ENCODE measurements around the gene ARSB.

ARSB gene

DNA sequence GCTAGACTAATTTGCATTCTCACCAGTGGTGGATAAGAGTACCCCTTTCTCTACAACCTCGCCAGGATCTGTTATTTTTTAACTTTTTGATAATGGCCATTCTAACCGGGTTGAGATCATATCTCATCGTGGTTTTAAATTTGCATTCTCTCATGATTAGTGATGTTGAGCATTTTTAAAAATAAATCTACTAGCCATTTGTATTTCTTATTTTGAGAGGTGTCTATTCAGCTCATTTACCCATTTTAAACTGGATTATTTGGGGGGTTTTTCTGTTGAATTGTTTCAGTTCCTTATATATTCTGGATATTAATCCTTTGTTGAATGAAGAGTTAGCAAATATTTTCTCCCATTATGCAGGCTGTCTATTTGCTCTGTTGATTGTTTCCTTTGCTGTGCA lies 139.6 kb downstream of the ARSB start:
- Mint-ChIP-seq H3K4me1 (peaks cover 13% of the 10 kb centered on the region), H3K27me3 (no peaks in the 10 kb centered on the region), H3K36me3 (no peaks in the 10 kb centered on the region), H3K27ac (no peak overlapping the region), H3K4me3 (no peak overlapping the region), H3K9me3 (peaks cover 2% of the 10 kb centered on the region)
- DNase-seq (ENCODE audit: low spot score in 2 of 2) (no peak), ATAC-seq (ENCODE audit: low read depth) (peak; percentile 15)

GRCh38 chr5:78843436-78843835 lies 141.7 kb downstream of the ARSB start:
- DNase-seq (ENCODE audit: low spot score in 2 of 2) (no peak), ATAC-seq (ENCODE audit: low read depth) (no peak)
- Mint-ChIP-seq H3K36me3 (peaks cover under 1% of the 10 kb centered on the region), H3K4me3 (no peak overlapping the region), H3K27me3 (no peaks in the 10 kb centered on the region), H3K27ac (no peak overlapping the region), H3K4me1 (peaks cover 11% of the 10 kb centered on the region), H3K9me3 (peaks cover 2% of the 10 kb centered on the region)

GRCh38 chr5:78841767-78842166 lies 143.3 kb downstream of the ARSB start:
- no peak for DNase-seq (ENCODE audit: low spot score in 2 of 2)
- H3K27ac Mint-ChIP-seq, result no peak overlapping the region
- ATAC-seq (ENCODE audit: low read depth), result no peak
- H3K9me3 Mint-ChIP-seq, result peaks cover 2% of the 10 kb centered on the region
- H3K36me3 Mint-ChIP-seq, result peaks cover 6% of the 10 kb centered on the region
- no peak overlapping the region for H3K4me3 Mint-ChIP-seq
- H3K27me3 Mint-ChIP-seq, result no peaks in the 10 kb centered on the region
- H3K4me1 Mint-ChIP-seq, result peaks cover 9% of the 10 kb centered on the region

DNA sequence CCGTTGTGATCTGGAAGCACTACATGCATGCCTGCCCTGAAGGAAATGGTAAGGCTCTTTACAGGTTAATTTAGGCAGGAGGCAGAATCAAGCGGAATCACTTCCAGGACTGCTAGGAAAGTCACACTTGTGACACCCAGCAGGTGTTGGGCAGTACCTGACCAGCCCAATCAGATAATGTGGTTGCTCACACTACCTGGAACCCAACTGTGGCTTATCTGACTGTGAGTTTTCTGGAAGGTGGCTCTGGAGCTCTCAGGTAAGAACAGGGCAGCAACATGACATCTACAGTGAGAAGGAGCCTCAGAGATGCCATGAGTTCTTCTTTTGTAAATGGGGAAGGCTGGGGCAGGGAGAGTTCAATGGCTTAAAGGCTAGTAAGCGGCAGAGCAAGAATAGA lies 146.4 kb downstream of the ARSB start:
- DNase-seq (ENCODE audit: low spot score in 2 of 2) (no peak), ATAC-seq (ENCODE audit: low read depth) (no peak)
- no peak overlapping the region for H3K27ac Mint-ChIP-seq
- H3K4me1 Mint-ChIP-seq, result peaks cover 10% of the 10 kb centered on the region
- no peaks in the 10 kb centered on the region for H3K9me3 Mint-ChIP-seq
- H3K27me3 Mint-ChIP-seq, result no peaks in the 10 kb centered on the region
- H3K4me3 Mint-ChIP-seq, result no peak overlapping the region
- H3K36me3 Mint-ChIP-seq, result peaks cover 16% of the 10 kb centered on the region

- H3K27me3 Mint-ChIP-seq, result no peaks in the 10 kb centered on the region
- peaks cover 8% of the 10 kb centered on the region for H3K4me1 Mint-ChIP-seq
- no peak for ATAC-seq (ENCODE audit: low read depth)
- no peak overlapping the region for H3K4me3 Mint-ChIP-seq
- no peak overlapping the region for H3K27ac Mint-ChIP-seq
- no peaks in the 10 kb centered on the region for H3K9me3 Mint-ChIP-seq
- peaks cover 16% of the 10 kb centered on the region for H3K36me3 Mint-ChIP-seq
- DNase-seq (ENCODE audit: low spot score in 2 of 2), result no peak
These were observed 147.3 kb downstream of the ARSB start for GRCh38 chr5:78837836-78838235.

DNA sequence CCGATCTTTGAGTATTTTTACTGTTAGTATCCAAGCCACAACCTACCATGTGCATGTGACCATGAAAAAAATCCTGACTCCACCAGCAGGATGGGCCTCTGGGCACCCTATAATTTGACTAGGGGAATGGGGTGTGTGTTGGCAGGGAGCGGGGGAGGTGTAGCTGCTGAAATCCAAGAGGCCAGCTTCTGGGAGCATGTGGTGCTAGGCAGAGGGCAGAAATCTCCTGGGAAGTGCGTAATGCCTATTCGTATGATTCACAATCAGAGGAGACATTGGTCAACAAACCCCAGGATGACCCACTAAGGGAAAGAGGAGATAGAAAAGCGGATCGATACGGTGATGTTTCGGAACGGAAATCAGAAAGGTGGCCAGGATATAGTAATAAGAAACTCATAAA lies 149.9 kb downstream of the ARSB start:
- Mint-ChIP-seq H3K9me3 (no peaks in the 10 kb centered on the region), H3K27ac (no peak overlapping the region), H3K4me3 (no peak overlapping the region), H3K4me1 (peaks cover 4% of the 10 kb centered on the region), H3K36me3 (peaks cover 19% of the 10 kb centered on the region), H3K27me3 (no peaks in the 10 kb centered on the region)
- DNase-seq (ENCODE audit: low spot score in 2 of 2) (no peak), ATAC-seq (ENCODE audit: low read depth) (no peak)

DNA sequence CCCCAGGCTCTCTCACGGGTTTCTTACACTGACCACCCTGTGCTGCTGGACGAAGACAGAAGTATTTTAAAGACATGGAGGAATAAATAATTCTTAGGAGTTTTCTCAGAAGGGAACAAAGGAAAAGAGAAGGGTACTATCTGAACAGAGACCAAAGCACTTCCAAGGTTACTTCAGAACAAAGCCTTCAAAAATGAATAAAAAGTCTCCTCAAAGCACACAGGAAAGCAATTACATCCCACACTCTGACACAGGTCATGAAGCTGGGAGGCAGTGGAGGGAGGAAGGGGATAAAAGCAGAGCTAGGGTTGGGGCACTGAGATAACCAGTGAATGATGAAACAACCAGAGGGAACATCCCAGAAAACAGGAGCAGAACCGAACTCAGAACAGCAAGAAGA lies 151.8 kb downstream of the ARSB start:
- ATAC-seq (ENCODE audit: low read depth), result no peak
- H3K4me3 Mint-ChIP-seq, result no peak overlapping the region
- H3K27ac Mint-ChIP-seq, result peak overlapping the region; percentile 18
- no peaks in the 10 kb centered on the region for H3K27me3 Mint-ChIP-seq
- H3K4me1 Mint-ChIP-seq, result peaks cover 5% of the 10 kb centered on the region
- peaks cover 3% of the 10 kb centered on the region for H3K9me3 Mint-ChIP-seq
- DNase-seq (ENCODE audit: low spot score in 2 of 2), result no peak
- H3K36me3 Mint-ChIP-seq, result peaks cover 23% of the 10 kb centered on the region

DNA sequence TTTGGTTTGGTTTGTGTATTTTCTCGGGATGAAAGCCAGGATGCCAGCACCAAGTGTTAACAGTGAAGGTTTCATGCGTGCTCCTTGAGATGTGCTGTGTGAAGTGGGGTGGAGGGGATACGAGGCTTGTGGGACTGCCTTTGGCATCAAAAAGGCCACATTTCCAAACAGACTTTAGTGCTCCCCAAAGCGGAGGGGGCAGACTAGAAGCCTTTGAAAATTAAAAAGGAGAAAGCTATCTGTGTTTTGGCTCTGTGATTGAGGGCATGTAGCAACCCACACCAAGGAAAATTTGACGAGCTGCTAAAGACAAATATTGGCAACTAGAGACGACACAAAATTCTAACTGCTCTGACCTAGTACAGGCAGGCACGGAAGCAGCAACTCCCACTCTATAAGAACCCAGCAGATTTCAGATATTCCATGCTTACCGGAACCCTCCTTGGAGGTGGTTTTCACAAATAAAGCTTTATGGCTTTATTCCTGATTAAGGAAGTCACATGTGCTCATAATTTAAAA lies 154.5 kb downstream of the ARSB start:
- Mint-ChIP-seq H3K4me1 (peaks cover 17% of the 10 kb centered on the region), H3K27ac (peak overlapping the region; percentile 4)
- ATAC-seq (ENCODE audit: low read depth), result no peak

DNA sequence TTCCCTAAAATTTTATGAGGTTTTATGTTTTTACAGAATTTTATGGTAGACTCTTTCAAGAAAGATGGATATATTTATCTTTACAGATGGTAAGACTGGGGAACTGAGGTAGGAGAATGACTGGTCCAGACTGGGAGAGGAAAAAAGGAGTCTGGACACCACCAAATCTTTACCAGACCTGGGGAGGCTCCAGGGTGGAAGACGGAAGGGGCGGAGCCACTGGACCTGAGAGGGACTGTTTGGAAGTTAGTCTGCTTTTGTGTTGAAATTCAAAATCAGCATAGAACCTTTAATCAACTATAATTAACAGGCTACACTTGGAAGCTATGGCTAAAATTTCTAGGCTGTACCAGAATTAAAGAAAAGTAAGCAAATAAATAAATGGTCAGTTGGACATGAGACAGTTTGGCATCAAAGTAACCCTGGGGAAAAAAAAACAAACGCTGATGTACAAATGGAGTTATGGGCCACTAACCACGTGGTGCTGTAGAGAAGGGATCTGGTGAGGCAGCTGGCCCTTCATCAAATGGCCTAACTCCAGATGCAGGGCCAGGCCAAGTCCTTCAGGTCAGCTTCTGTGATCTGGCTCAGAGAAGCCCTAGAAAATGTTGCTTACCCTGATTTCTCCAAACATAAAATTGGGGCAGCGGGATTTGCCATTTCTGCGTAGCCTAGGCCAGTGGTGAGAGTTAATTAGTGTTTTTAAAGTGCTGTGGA lies 155.1 kb downstream of the ARSB start:
- Mint-ChIP-seq H3K4me3 (no peak overlapping the region), H3K36me3 (peaks cover 10% of the 10 kb centered on the region), H3K4me1 (peaks cover 15% of the 10 kb centered on the region), H3K27me3 (no peaks in the 10 kb centered on the region), H3K27ac (peak overlapping the region; percentile 4), H3K9me3 (peaks cover 3% of the 10 kb centered on the region)
- no peak for DNase-seq (ENCODE audit: low spot score in 2 of 2)
- no peak for ATAC-seq (ENCODE audit: low read depth)

More for the DNA sequence above, 154.5 kb downstream of the ARSB start:
- Mint-ChIP-seq H3K36me3 (peaks cover 16% of the 10 kb centered on the region), H3K27me3 (no peaks in the 10 kb centered on the region), H3K9me3 (peaks cover 3% of the 10 kb centered on the region), H3K4me3 (no peak overlapping the region)
- DNase-seq (ENCODE audit: low spot score in 2 of 2), result no peak

- Mint-ChIP-seq H3K9me3 (peaks cover 3% of the 10 kb centered on the region), H3K27ac (no peak overlapping the region), H3K27me3 (no peaks in the 10 kb centered on the region), H3K36me3 (peaks cover 8% of the 10 kb centered on the region), H3K4me3 (no peak overlapping the region), H3K4me1 (peaks cover 15% of the 10 kb centered on the region)
- ATAC-seq (ENCODE audit: low read depth) (no peak), DNase-seq (ENCODE audit: low spot score in 2 of 2) (no peak)
These were observed 157.4 kb downstream of the ARSB start for GRCh38 chr5:78827725-78828124.

- H3K4me3 Mint-ChIP-seq, result no peak overlapping the region
These were observed 160.3 kb downstream of the ARSB start for GRCh38 chr5:78824831-78825281.

DNA sequence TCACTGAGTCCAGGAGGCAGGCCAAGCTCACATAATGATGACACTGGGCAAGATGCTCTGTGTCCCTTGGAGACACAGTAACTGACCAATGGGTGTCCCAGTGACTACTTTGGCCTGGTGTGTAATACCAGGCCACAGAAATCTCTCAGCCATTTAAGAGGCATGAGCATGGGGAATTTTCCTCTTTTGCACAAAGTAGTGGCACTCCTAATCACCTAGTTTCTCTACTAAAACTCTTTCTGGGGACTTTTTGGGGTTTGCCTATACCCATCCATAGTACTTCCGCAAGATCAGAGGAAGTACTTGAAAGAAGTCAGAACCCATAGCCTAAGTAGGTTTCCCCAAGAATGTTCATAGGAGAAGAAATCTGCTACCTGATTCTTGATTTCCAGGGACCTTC lies 161.9 kb downstream of the ARSB start:
- Mint-ChIP-seq H3K36me3 (peaks cover 4% of the 10 kb centered on the region), H3K27me3 (no peaks in the 10 kb centered on the region), H3K9me3 (no peaks in the 10 kb centered on the region), H3K4me3 (no peak overlapping the region), H3K27ac (no peak overlapping the region), H3K4me1 (peaks cover 13% of the 10 kb centered on the region)
- DNase-seq (ENCODE audit: low spot score in 2 of 2), result no peak
- no peak for ATAC-seq (ENCODE audit: low read depth)

More at GRCh38 chr5:78824831-78825281, 160.3 kb downstream of the ARSB start:
- Mint-ChIP-seq H3K27me3 (no peaks in the 10 kb centered on the region), H3K9me3 (peaks cover 3% of the 10 kb centered on the region), H3K27ac (no peak overlapping the region), H3K4me1 (peaks cover 15% of the 10 kb centered on the region), H3K36me3 (peaks cover 3% of the 10 kb centered on the region)
- no peak for ATAC-seq (ENCODE audit: low read depth)
- DNase-seq (ENCODE audit: low spot score in 2 of 2), result no peak

- H3K4me3 Mint-ChIP-seq, result no peak overlapping the region
- H3K4me1 Mint-ChIP-seq, result peaks cover 8% of the 10 kb centered on the region
- ATAC-seq (ENCODE audit: low read depth), result no peak
- peaks cover 11% of the 10 kb centered on the region for H3K36me3 Mint-ChIP-seq
- no peaks in the 10 kb centered on the region for H3K27me3 Mint-ChIP-seq
- DNase-seq (ENCODE audit: low spot score in 2 of 2), result no peak
- no peaks in the 10 kb centered on the region for H3K9me3 Mint-ChIP-seq
- H3K27ac Mint-ChIP-seq, result no peak overlapping the region
These were observed 163.5 kb downstream of the ARSB start for GRCh38 chr5:78821536-78822021.

DNA sequence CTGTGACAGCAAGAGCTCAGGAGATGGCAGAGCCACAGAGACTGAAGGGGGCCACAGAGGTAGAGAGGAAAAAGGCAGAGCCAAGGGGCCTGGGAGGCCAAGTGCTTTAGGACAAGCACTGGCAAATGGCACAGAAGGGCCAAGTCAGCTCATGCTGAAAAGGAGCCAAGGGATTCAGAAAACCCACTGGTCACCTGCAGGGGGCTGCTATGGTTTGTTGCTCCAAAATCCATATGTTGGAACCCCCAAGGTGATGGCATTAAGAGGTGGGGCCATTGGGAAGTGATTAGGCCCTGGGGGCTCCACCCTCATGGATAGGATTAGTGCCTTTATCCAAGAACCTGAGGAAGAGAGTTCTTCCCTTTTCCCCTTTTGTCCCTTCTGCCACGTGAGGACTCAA lies 165.4 kb downstream of the ARSB start:
- ATAC-seq (ENCODE audit: low read depth), result no peak
- Mint-ChIP-seq H3K36me3 (peaks cover 16% of the 10 kb centered on the region), H3K4me1 (no peaks in the 10 kb centered on the region), H3K27me3 (no peaks in the 10 kb centered on the region), H3K9me3 (no peaks in the 10 kb centered on the region), H3K27ac (no peak overlapping the region), H3K4me3 (no peak overlapping the region)
- DNase-seq (ENCODE audit: low spot score in 2 of 2), result no peak

DNA sequence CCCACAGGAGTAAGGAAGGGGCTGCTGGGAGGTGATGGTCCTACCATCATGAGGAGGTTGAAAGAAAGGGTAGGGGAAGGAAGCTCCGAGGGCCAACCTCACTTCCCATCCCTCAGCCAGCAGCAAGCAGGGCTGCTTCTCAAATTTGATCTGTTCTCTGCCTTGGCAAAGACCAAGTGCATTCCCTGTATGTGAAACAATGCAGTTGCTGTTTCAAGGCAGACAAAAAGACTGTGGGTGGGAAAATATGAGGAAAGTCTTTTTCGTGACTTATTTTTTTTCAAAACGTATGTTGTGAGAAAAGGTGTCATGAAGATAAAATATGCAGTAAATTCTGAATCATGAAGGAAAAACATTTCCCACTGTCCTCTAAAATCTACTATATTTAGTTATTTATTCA lies 165.9 kb downstream of the ARSB start:
- no peak for DNase-seq (ENCODE audit: low spot score in 2 of 2)
- H3K27ac Mint-ChIP-seq, result no peak overlapping the region
- no peaks in the 10 kb centered on the region for H3K27me3 Mint-ChIP-seq
- peaks cover 19% of the 10 kb centered on the region for H3K36me3 Mint-ChIP-seq
- no peak overlapping the region for H3K4me3 Mint-ChIP-seq
- ATAC-seq (ENCODE audit: low read depth), result no peak
- peaks cover 2% of the 10 kb centered on the region for H3K4me1 Mint-ChIP-seq
- no peaks in the 10 kb centered on the region for H3K9me3 Mint-ChIP-seq

All from memory B cell (primary cell).